Panc1 (cell line): ENCODE data around the gene CYTH3. TPM values are rescaled to one million over a fixed set of nuclear protein-coding genes. Genes with fewer than 3 reads are reported as not detected.

Experiments
- ATAC-seq: fragments of 200-7000 bp; cut with Tn5 transposase; 2 replicates; pipeline ENCODE4 v1.9.1; 2020; ENCODE audit warnings: mild to moderate bottlenecking, moderate library complexity
- BruUV-seq: library from RNA; stranded (reverse); fragments of 400-500 nt; replicated peaks from 2 replicates; lab custom pipeline; 2021; lab: Mats Ljungman, UMichigan
- CTCF ChIA-PET: fragments of 300-600 bp; sonication (Branson Sonifier 250); formaldehyde crosslinking; loops from one replicate; lab custom pipeline; 2022; ENCODE audit warnings: antibody characterized with exemption; lab: Charles Lee
- POLR2A ChIA-PET: fragments of 300-600 bp; sonication (Branson Sonifier 250); formaldehyde crosslinking; loops from one replicate; lab custom pipeline; 2022; ENCODE audit warnings: antibody characterized with exemption; lab: Charles Lee
- DNase-seq: peaks from one replicate; pipeline ENCODE4 v3.0.0-alpha.2; 2010; ENCODE audit warnings: low read depth, low spot score
- H3K27ac ChIP-seq: 2 replicates; pipeline ENCODE4 v1.5.1; 2011; ENCODE audit warnings: mild to moderate bottlenecking, low read length, inconsistent platforms
- H3K27me3 ChIP-seq: fragments of 200-500 bp; sonication (Bioruptor generic); 2 replicates; pipeline ENCODE4 v1.6.0; 2014; ENCODE audit warnings: low read length, inconsistent platforms; ENCODE audit not compliant: control insufficient read depth, insufficient read depth
- H3K36me3 ChIP-seq: fragments of 200-500 bp; sonication (Bioruptor generic); 2 replicates; pipeline ENCODE4 v1.5.1; 2014; ENCODE audit warnings: inconsistent platforms, mild to moderate bottlenecking, low read length, moderate library complexity; ENCODE audit not compliant: control insufficient read depth, insufficient read depth
- H3K4me1 ChIP-seq: 2 replicates; pipeline ENCODE4 v1.5.1; 2011; ENCODE audit warnings: inconsistent platforms, mild to moderate bottlenecking, low read length, moderate library complexity; ENCODE audit not compliant: control insufficient read depth, insufficient read depth
- H3K4me3 ChIP-seq, 2 experiments: 2 replicates each; pipeline ENCODE4 v1.5.1; 2011 to 2012; ENCODE audit warnings: low read depth in 2 of 2, low read length in 2 of 2, mild to moderate bottlenecking in 2 of 2, inconsistent platforms in 1 of 2, moderate library complexity in 1 of 2
- H3K9me3 ChIP-seq: fragments of 200-500 bp; sonication (Bioruptor generic); 2 replicates; pipeline ENCODE4 v1.5.1; 2014; ENCODE audit warnings: low read depth, mild to moderate bottlenecking, inconsistent platforms, low read length, moderate library complexity; ENCODE audit not compliant: control insufficient read depth, insufficient read depth
- CTCF ChIP-seq: fragments of 450-650 bp; IDR thresholded peaks from 2 replicates; pipeline ENCODE4 v1.5.1; 2017; ENCODE audit warnings: mild to moderate bottlenecking
- POLR2AphosphoS5 ChIP-seq: IDR thresholded peaks from 2 replicates; pipeline ENCODE4 v1.6.1; 2012; ENCODE audit warnings: mild to moderate bottlenecking, low read depth, low read length, moderate library complexity
- REST ChIP-seq, 2 experiments: IDR thresholded peaks; 2 replicates each; pipeline ENCODE4 v1.6.1; 2011 to 2012; ENCODE audit warnings: low read depth in 2 of 2, control low read depth in 1 of 2, low read length in 1 of 2, mild to moderate bottlenecking in 1 of 2, moderate library complexity in 1 of 2; ENCODE audit not compliant: insufficient read depth in 1 of 2
- SIN3A ChIP-seq: IDR thresholded peaks from 2 replicates; pipeline ENCODE4 v1.6.1; 2012; ENCODE audit warnings: low read depth, mild to moderate bottlenecking, low read length, moderate library complexity, borderline replicate concordance; ENCODE audit not compliant: insufficient read depth
- TCF7L2 ChIP-seq: IDR thresholded peaks from 2 replicates; pipeline ENCODE4 v1.6.1; 2011; ENCODE audit warnings: mild to moderate bottlenecking, low read depth, low read length, inconsistent platforms
- in situ Hi-C: cut with HindIII; loops from 2 replicates; pipeline ENCODE4 v1.10.0; 2016; ENCODE audit warnings: low sequenced_read_pairs, low pct_unique_long_range_greater_than_20kb
- intact Hi-C: fragments of 100-400 bp; cut with micrococcal nuclease; formaldehyde crosslinking; loops from one replicate; pipeline ENCODE4 v1.10.0; 2022; ENCODE audit not compliant: unreplicated experiment
- total RNA-seq: library from RNA; stranded (reverse); gene quantifications from one replicate; pipeline ENCODE4 v1.2.1, GENCODE V29; 2021; ENCODE audit not compliant: unreplicated experiment

The CYTH3 gene
- total RNA-seq, 1 experiment from 2014 or later = 35.5 TPM

GRCh38 chr7:6157685-6158423, 114.6 kb downstream of the CYTH3 start:
- no peaks in the 10 kb centered on the region for H3K4me1 ChIP-seq
- no peak for DNase-seq
- peaks cover 9% of the 10 kb centered on the region for H3K36me3 ChIP-seq
- ATAC-seq = no peak
- H3K27ac ChIP-seq = no peak overlapping the region
- ChIA-PET CTCF (no interaction called here), POLR2A (no interaction called here)
- H3K4me3 ChIP-seq = no peak overlapping the region
- no peak for TF ChIP-seq TCF7L2
- TF ChIP-seq SIN3A = no peak
- TF ChIP-seq REST (IDR thresholded peaks at IDR 0.05; ENCODE audit: insufficient read depth in 1 of 2, low read depth in 2 of 2, low read length in 1 of 2) = no peak
- TF ChIP-seq CTCF = no peak
- TF ChIP-seq POLR2AphosphoS5 = no peak
- intact Hi-C loops = loop anchor here (10.0 kb wide), 1 partner anchor 277 kb away; no protein-coding TSS in a partner anchor
- no TSS peak for BruUV-seq
- no peaks in the 10 kb centered on the region for H3K9me3 ChIP-seq
- no peaks in the 10 kb centered on the region for H3K27me3 ChIP-seq
- in situ Hi-C loops = no loop called here

GRCh38 chr7:6156734-6157133, 115.7 kb downstream of the CYTH3 start:
- no peaks in the 10 kb centered on the region for H3K27me3 ChIP-seq
- no TSS peak for BruUV-seq
- POLR2A ChIA-PET = no interaction called here
- intact Hi-C loops (loop anchor here (10.0 kb wide), 1 partner anchor 278 kb away; no protein-coding TSS in a partner anchor), in situ Hi-C loops (no loop called here)
- CTCF ChIA-PET = no interaction called here
- TF ChIP-seq TCF7L2 (no peak), SIN3A (no peak), POLR2AphosphoS5 (no peak), REST (IDR thresholded peaks at IDR 0.05; ENCODE audit: insufficient read depth in 1 of 2, low read depth in 2 of 2, low read length in 1 of 2) (no peak), CTCF (no peak)
- no peaks in the 10 kb centered on the region for H3K4me1 ChIP-seq
- peaks cover 7% of the 10 kb centered on the region for H3K36me3 ChIP-seq
- ATAC-seq (no peak), DNase-seq (no peak)
- H3K9me3 ChIP-seq = no peaks in the 10 kb centered on the region
- H3K4me3 ChIP-seq = no peak overlapping the region
- no peak overlapping the region for H3K27ac ChIP-seq
